Tibial nerve (tissue), 4 donors: Measurements from ENCODE around the gene STRADB. TPM values are rescaled to one million over a fixed set of nuclear protein-coding genes. Genes with fewer than 3 reads are reported as not detected.

Experiments
- DNase-seq, 2 donors: peaks; one replicate each; pipeline ENCODE4 v3.0.0-alpha.2; 2019; ENCODE audit warnings: low spot score in 2 of 2
- H3K27ac ChIP-seq, 4 donors: fragments of 200-600 bp; sonication (generic) in 3 of 4; one replicate each; pipeline ENCODE4 v1.5.1; 2017 to 2019; ENCODE audit warnings: mild to moderate bottlenecking in 1 of 4
- H3K27me3 ChIP-seq, 2 donors: fragments of 200-600 bp; sonication (generic) in 1 of 2; one replicate each; pipeline versions ENCODE4 v1.5.1 to v1.6.0; 2017 to 2019
- H3K36me3 ChIP-seq, 3 donors: fragments of 200-600 bp; sonication (generic); one replicate each; pipeline ENCODE4 v1.5.1; 2018 to 2019
- H3K4me1 ChIP-seq, 4 donors: fragments of 200-600 bp; sonication (generic) in 3 of 4; one replicate each; pipeline ENCODE4 v1.5.1; 2017 to 2019
- H3K4me3 ChIP-seq, 4 donors: fragments of 200-600 bp; sonication (generic) in 3 of 4; one replicate each; pipeline ENCODE4 v1.5.1; 2017 to 2019; ENCODE audit warnings: mild to moderate bottlenecking in 1 of 4, moderate library complexity in 1 of 4
- H3K9me3 ChIP-seq, 4 donors: fragments of 200-600 bp; sonication (generic) in 3 of 4; one replicate each; pipeline ENCODE4 v1.5.1; 2017 to 2019
- CTCF ChIP-seq, 5 experiments: fragments of 200-600 bp in 3 of 5; fragments of 450-650 bp in 2 of 5; sonication (generic) in 3 of 5; IDR thresholded peaks; one replicate each; pipeline ENCODE4 v1.5.1; 2016 to 2019; ENCODE audit warnings: antibody characterized with exemption in 5 of 5, mild to moderate bottlenecking in 3 of 5, moderate library complexity in 2 of 5
- EP300 ChIP-seq, 2 donors: sonication (generic); formaldehyde crosslinking; IDR thresholded peaks; one replicate each; pipeline ENCODE4 v1.6.1; 2017; ENCODE audit warnings: antibody characterized with exemption in 2 of 2, mild to moderate bottlenecking in 1 of 2
- POLR2A ChIP-seq, 2 donors: fragments of 450-650 bp; IDR thresholded peaks; one replicate each; pipeline ENCODE4 v1.6.1; 2017; ENCODE audit warnings: antibody characterized with exemption in 2 of 2, mild to moderate bottlenecking in 2 of 2, moderate library complexity in 2 of 2
- WGBS, 2 donors: methylation state at CpG; one replicate each; pipeline ENCODE4 v1.1.5; 2018; 5-methylcytosine and 5-hydroxymethylcytosine counted together
- total RNA-seq, 4 donors: library from RNA; depleted of rRNA; stranded (reverse); fragments of >200 nt; gene quantifications; one replicate each; pipeline ENCODE4 v1.1.0, GENCODE V29; 2016

Gene STRADB
- total RNA-seq, 4 donors from 2014 or later = 12.6 to 24.9 (median 20.0) TPM

- 93 to 100% methylated on average over 1 of the region's 1 CpG for WGBS, 2 donors
Observed at GRCh38 chr2:201447086-201447485, 4.5 kb upstream of the STRADB start.

GRCh38 chr2:201448061-201448460, 3.5 kb upstream of the STRADB start:
- Histone ChIP-seq H3K27me3 (no peaks in the 10 kb centered on the region), H3K27ac (no peak overlapping the region), H3K4me1 (peaks cover 0 to 39% (median 17%) of the 10 kb centered on the region in 4 donors), H3K4me3 (no peak overlapping the region), H3K36me3 (no peaks in the 10 kb centered on the region), H3K9me3 (no peaks in the 10 kb centered on the region)
- 89 to 100% methylated on average over 1 of the region's 1 CpG for WGBS, 2 donors
- TF ChIP-seq POLR2A (IDR thresholded peaks at IDR 0.05) = no peak
- TF ChIP-seq EP300 (IDR thresholded peaks at IDR 0.05) = no peak
- TF ChIP-seq CTCF (IDR thresholded peaks at IDR 0.05) = no peak
- DNase-seq = no peak

More at GRCh38 chr2:201447086-201447485, 4.5 kb upstream of the STRADB start:
- no peak for TF ChIP-seq POLR2A (IDR thresholded peaks at IDR 0.05)
- TF ChIP-seq CTCF (IDR thresholded peaks at IDR 0.05) = no peak
- no peak for TF ChIP-seq EP300 (IDR thresholded peaks at IDR 0.05)
- Histone ChIP-seq H3K27me3 (no peaks in the 10 kb centered on the region), H3K9me3 (no peaks in the 10 kb centered on the region), H3K27ac (no peak overlapping the region), H3K4me3 (no peak overlapping the region), H3K4me1 (peaks cover 0 to 30% (median 8%) of the 10 kb centered on the region in 4 donors), H3K36me3 (no peaks in the 10 kb centered on the region)
- no peak for DNase-seq

- no peak overlapping the region for H3K27ac ChIP-seq
- no peaks in the 10 kb centered on the region for H3K36me3 ChIP-seq
- 90 to 92% methylated on average over 4 of the region's 4 CpGs for WGBS, 2 donors
- peaks cover 0 to 44% (median 19%) of the 10 kb centered on the region in 4 donors for H3K4me1 ChIP-seq
- no peak overlapping the region for H3K4me3 ChIP-seq
- DNase-seq = no peak
- no peak for TF ChIP-seq POLR2A (IDR thresholded peaks at IDR 0.05)
- no peak for TF ChIP-seq CTCF (IDR thresholded peaks at IDR 0.05)
- no peak for TF ChIP-seq EP300 (IDR thresholded peaks at IDR 0.05)
- H3K9me3 ChIP-seq = no peaks in the 10 kb centered on the region
- H3K27me3 ChIP-seq = no peaks in the 10 kb centered on the region
Observed at GRCh38 chr2:201448701-201449100, 2.8 kb upstream of the STRADB start.

GRCh38 chr2:201450954-201451291, 617 bp upstream of the STRADB start:
- no peak for TF ChIP-seq CTCF (IDR thresholded peaks at IDR 0.05)
- TF ChIP-seq POLR2A (IDR thresholded peaks at IDR 0.05) = no peak
- no peak for TF ChIP-seq EP300 (IDR thresholded peaks at IDR 0.05)
- Histone ChIP-seq H3K36me3 (no peaks in the 10 kb centered on the region), H3K4me1 (peaks cover 0 to 47% (median 16%) of the 10 kb centered on the region in 4 donors), H3K9me3 (no peaks in the 10 kb centered on the region), H3K4me3 (peak overlapping the region; percentile 78 to 96 (median 91)), H3K27me3 (no peaks in the 10 kb centered on the region), H3K27ac (peak overlapping the region; percentile 89 to 94 (median 92))
- 0 to 1% methylated on average over 17 to 20 of the region's 20 CpGs for WGBS, 2 donors
- DNase-seq = peak in 1 of 2 donors; percentile 13

GRCh38 chr2:201452058-201452921, 750 bp downstream of the STRADB start:
- Histone ChIP-seq H3K36me3 (peaks cover 0 to 7% (median 0%) of the 10 kb centered on the region in 3 donors), H3K27ac (peak overlapping the region; percentile 89 to 94 (median 92)), H3K4me1 (peaks cover 0 to 45% (median 16%) of the 10 kb centered on the region in 4 donors), H3K27me3 (no peaks in the 10 kb centered on the region), H3K9me3 (no peaks in the 10 kb centered on the region), H3K4me3 (peak overlapping the region; percentile 70 to 96 (median 83))
- TF ChIP-seq EP300 (IDR thresholded peaks at IDR 0.05) (no peak), POLR2A (IDR thresholded peaks at IDR 0.05) (no peak), CTCF (IDR thresholded peaks at IDR 0.05) (peak in 2 of 5 experiments; percentile 18 to 40)
- 8 to 16% methylated on average over 34 to 48 of the region's 49 CpGs for WGBS, 2 donors
- no peak for DNase-seq
